H1 (cell line): ENCODE results near the gene CPE.

Experiments used
- RAD21 ChIP-seq, 2 experiments: IDR thresholded peaks in 1 of 2; conservative IDR thresholded peaks in 1 of 2; 2 replicates each; pipeline ENCODE4 v1.6.1; 2011; ENCODE audit warnings: low read depth in 2 of 2, low read length in 2 of 2, improper control_type of control experiment in 1 of 2, inconsistent platforms in 1 of 2, mild to moderate bottlenecking in 1 of 2, moderate library complexity in 1 of 2
- SRF ChIP-seq: IDR thresholded peaks from 2 replicates; pipeline ENCODE4 v1.6.1; 2011; ENCODE audit warnings: mild to moderate bottlenecking, low read depth, low read length, moderate library complexity

DNA sequence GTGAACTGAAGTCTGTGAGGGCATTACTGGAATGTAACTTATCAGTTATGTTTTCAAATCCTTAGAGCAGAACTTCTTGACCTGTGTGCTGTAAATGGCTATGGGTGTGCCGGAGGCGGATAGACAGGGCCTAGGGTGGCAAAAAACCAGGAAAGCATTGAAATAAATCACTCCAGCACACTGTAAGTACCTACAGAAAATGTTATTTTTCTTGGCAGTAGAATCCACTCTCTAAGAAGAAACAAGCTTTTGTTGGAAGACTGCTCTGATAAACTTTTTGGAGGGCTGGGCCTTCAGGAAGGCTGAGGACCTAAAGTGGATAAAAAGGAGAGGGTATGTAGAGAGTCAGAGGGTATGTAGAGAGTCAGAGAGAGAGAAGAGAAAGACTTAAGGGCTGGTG is 14.9 kb downstream of the CPE start:
- TF ChIP-seq SRF, result no peak
- TF ChIP-seq RAD21 (IDR thresholded peaks at IDR 0.05 in 1 of 2, conservative IDR thresholded peaks at IDR 0.05 in 1 of 2; ENCODE audit: low read depth in 2 of 2, low read length in 2 of 2), result no peak
